Astrocyte of the spinal cord (primary cell): ENCODE data around the gene WRNIP1.

Source experiments
- DNase-seq: peaks from one replicate; pipeline ENCODE4 v3.0.0; 2011; ENCODE audit warnings: low read depth, low spot score
- H3K4me3 ChIP-seq: 2 replicates; pipeline ENCODE4 v1.5.1; 2011; ENCODE audit warnings: low read depth, mild to moderate bottlenecking, low read length, moderate library complexity
- CTCF ChIP-seq: IDR thresholded peaks from 2 replicates; pipeline ENCODE4 v1.5.1; 2012; ENCODE audit warnings: low read depth, mild to moderate bottlenecking, low read length, inconsistent platforms
- in situ Hi-C: cut with HindIII; loops from 2 replicates; pipeline ENCODE4 v1.10.0; 2017; ENCODE audit warnings: low sequenced_read_pairs

The WRNIP1 gene

GRCh38 chr6:2823104-2823850, 58.1 kb downstream of the WRNIP1 start:
- no peak for DNase-seq
- in situ Hi-C loops = no loop called here
- no peak for TF ChIP-seq CTCF
- H3K4me3 ChIP-seq = no peak overlapping the region

GRCh38 chr6:2826131-2826530, 60.9 kb downstream of the WRNIP1 start:
- no peak overlapping the region for H3K4me3 ChIP-seq
- no peak for TF ChIP-seq CTCF
- in situ Hi-C loops = loop anchor here (25.0 kb wide), 1 partner anchor 161 kb away; the partner anchor contains the start of gene NQO2
- no peak for DNase-seq

- in situ Hi-C loops = loop anchor here (25.0 kb wide), 1 partner anchor 160 kb away; the partner anchor contains the start of gene NQO2
- no peak overlapping the region for H3K4me3 ChIP-seq
- DNase-seq = no peak
- no peak for TF ChIP-seq CTCF
These were observed 61.9 kb downstream of the WRNIP1 start for GRCh38 chr6:2827142-2827541.

- DNase-seq = no peak
- no peak for TF ChIP-seq CTCF
- H3K4me3 ChIP-seq = no peak overlapping the region
- in situ Hi-C loops = loop anchor here (25.0 kb wide), 1 partner anchor 159 kb away; the partner anchor contains the start of gene NQO2
These were observed 63.4 kb downstream of the WRNIP1 start for GRCh38 chr6:2828629-2829028.

GRCh38 chr6:2829253-2829652, 64.1 kb downstream of the WRNIP1 start:
- no peak for DNase-seq
- H3K4me3 ChIP-seq = no peak overlapping the region
- in situ Hi-C loops = loop anchor here (25.0 kb wide), 1 partner anchor 158 kb away; the partner anchor contains the start of gene NQO2
- no peak for TF ChIP-seq CTCF

GRCh38 chr6:2830183-2830582, 65.0 kb downstream of the WRNIP1 start:
- in situ Hi-C loops = loop anchor here (25.0 kb wide), 1 partner anchor 157 kb away; the partner anchor contains the start of gene NQO2
- TF ChIP-seq CTCF = no peak
- H3K4me3 ChIP-seq = no peak overlapping the region
- no peak for DNase-seq
